ENCODE results near the gene SYAP1. TPM values are rescaled to one million over a fixed set of nuclear protein-coding genes. Genes with fewer than 3 reads are reported as not detected.

SYAP1 gene
- polyA plus RNA-seq, 5 donors, result 18.7 to 23.4 (median 21.8) TPM

Other genes with a start within 250 kb of the SYAP1 start
- not detected for gene S100G, start 69.5 kb upstream of the SYAP1 start, polyA plus RNA-seq (ENCODE audit: insufficient read depth in 1 of 5, insufficient read length in 5 of 5, low replicate concordance in 1 of 5)
- gene CTPS2, start 6.9 kb upstream of the SYAP1 start, polyA plus RNA-seq (ENCODE audit: insufficient read depth in 1 of 5, insufficient read length in 5 of 5, low replicate concordance in 1 of 5), result 10 to 100 TPM; 37.6 to 57.1 (median 47.0) TPM
- 10 to 100 TPM; 13.5 to 17.6 (median 16.1) TPM for gene TXLNG, start 66.9 kb downstream of the SYAP1 start, polyA plus RNA-seq (ENCODE audit: insufficient read depth in 1 of 5, insufficient read length in 5 of 5, low replicate concordance in 1 of 5)
- 100 to 1,000 TPM; 166 to 283 (median 266) TPM for gene RBBP7, start 150.8 kb downstream of the SYAP1 start, polyA plus RNA-seq (ENCODE audit: insufficient read depth in 1 of 5, insufficient read length in 5 of 5, low replicate concordance in 1 of 5)
- gene REPS2, start 227.0 kb downstream of the SYAP1 start, polyA plus RNA-seq (ENCODE audit: insufficient read depth in 1 of 5, insufficient read length in 5 of 5, low replicate concordance in 1 of 5), result 10 to 100 TPM in 4 of 5 donors, 1 to 10 TPM in 1; 9.9 to 14.8 (median 14.0) TPM

Measured in right lung (tissue), 5 donors.